ENCODE measurements around the gene RAPGEF4. TPM values are rescaled to one million over a fixed set of nuclear protein-coding genes. Genes with fewer than 3 reads are reported as not detected.
A peak's percentile ranks its signal among the peaks of the same experiment; 100 is the strongest.
"Not testable (repeated sequence)": the region's sequence is repeated elsewhere in the genome, so short reads cannot be mapped to it uniquely, and the experiment has no call there.

RAPGEF4 gene
- total RNA-seq, 1 donor from 2014 or later: 12.6 TPM

GRCh38 chr2:173090276-173090877, 354.7 kb downstream of the RAPGEF4 start:
- peak; percentile 77 for DNase-seq (ENCODE audit: low spot score)
- intact Hi-C loops (cut with DNase I): loop anchor here (5.0 kb wide), 1 partner anchor 122 kb away; no protein-coding TSS in a partner anchor

- intact Hi-C loops (cut with DNase I): loop anchor here (5.0 kb wide), 1 partner anchor 121 kb away; no protein-coding TSS in a partner anchor
- DNase-seq (ENCODE audit: low spot score): no peak
These were observed 355.5 kb downstream of the RAPGEF4 start for GRCh38 chr2:173090973-173091660.

- no peak for DNase-seq (ENCODE audit: low spot score)
- intact Hi-C loops (cut with DNase I): loop anchor here (5.0 kb wide), 1 partner anchor 120 kb away; no protein-coding TSS in a partner anchor
These were observed 356.3 kb downstream of the RAPGEF4 start for GRCh38 chr2:173091910-173092309.

- intact Hi-C loops (cut with DNase I): loop anchor here (5.0 kb wide), 1 partner anchor 119 kb away; no protein-coding TSS in a partner anchor
- no peak for DNase-seq (ENCODE audit: low spot score)
These were observed 357.3 kb downstream of the RAPGEF4 start for GRCh38 chr2:173092844-173093402.

GRCh38 chr2:173093617-173094016, 358.0 kb downstream of the RAPGEF4 start:
- intact Hi-C loops (cut with DNase I): loop anchor here (5.0 kb wide), 1 partner anchor 119 kb away; no protein-coding TSS in a partner anchor
- not testable (repeated sequence) for DNase-seq (ENCODE audit: low spot score)

GRCh38 chr2:173094731-173095130, 359.1 kb downstream of the RAPGEF4 start:
- intact Hi-C loops (cut with DNase I): loop anchor here (5.0 kb wide), 1 partner anchor 118 kb away; no protein-coding TSS in a partner anchor

GRCh38 chr2:173095356-173095755, 359.7 kb downstream of the RAPGEF4 start:
- intact Hi-C loops (cut with DNase I): no loop called here
- DNase-seq (ENCODE audit: low spot score): no peak

More at GRCh38 chr2:173094731-173095130, 359.1 kb downstream of the RAPGEF4 start:
- no peak for DNase-seq (ENCODE audit: low spot score)

GRCh38 chr2:173099271-173099670, 363.6 kb downstream of the RAPGEF4 start:
- no peak for DNase-seq (ENCODE audit: low spot score)
- intact Hi-C loops (cut with DNase I): no loop called here

GRCh38 chr2:173099804-173100203, 364.2 kb downstream of the RAPGEF4 start:
- no peak for DNase-seq (ENCODE audit: low spot score)
- intact Hi-C loops (cut with DNase I): no loop called here

GRCh38 chr2:173101687-173102086, 366.0 kb downstream of the RAPGEF4 start:
- no peak for DNase-seq (ENCODE audit: low spot score)

More at GRCh38 chr2:173101687-173102086, 366.0 kb downstream of the RAPGEF4 start:
- intact Hi-C loops (cut with DNase I): no loop called here

Other genes starting within 250 kb of the RAPGEF4 start
- 46.2 TPM for gene PDK1, start 179.8 kb upstream of the RAPGEF4 start, total RNA-seq